Right ventricle myocardium inferior (tissue), 1 donor: ENCODE results near the gene KLF16. TPM values are rescaled to one million over a fixed set of nuclear protein-coding genes. Genes with fewer than 3 reads are reported as not detected.
A peak's percentile ranks its signal among the peaks of the same experiment; 100 is the strongest.

ENCODE experiments used
- ATAC-seq: fragments of 200-7000 bp; cut with Tn5 transposase; one replicate; pipeline ENCODE4 v1.9.1; 2020; ENCODE audit warnings: mild to moderate bottlenecking, moderate library complexity
- DNase-seq: peaks from one replicate; pipeline ENCODE4 v3.0.0; 2021; ENCODE audit errors: missing footprints
- intact Hi-C: fragments of 100-400 bp; cut with DNase I; formaldehyde crosslinking; loops from one replicate; pipeline ENCODE4 v1.11.0; 2022
- total RNA-seq: library from RNA; stranded (reverse); fragmentation: NEBNext Ultra II Directional; extraction: Animal tissue kit (Norgen Biotek cat#: 25700); gene quantifications from one replicate; pipeline ENCODE4 v1.2.1, GENCODE V29; 2021
- donor health status: DM: no; HTN: yes; CAD: no; lungs with severe emphysema.

Gene KLF16
- total RNA-seq, 1 donor from 2014 or later: 11.0 TPM

- intact Hi-C loops: no loop called here
- ATAC-seq (peak; percentile 16), DNase-seq (no peak)
These were observed 10.4 kb upstream of the KLF16 start for GRCh38 chr19:1873524-1874473.

GRCh38 chr19:1872807-1873523, 9.6 kb upstream of the KLF16 start:
- intact Hi-C loops: no loop called here
- ATAC-seq (no peak), DNase-seq (no peak)

GRCh38 chr19:1871630-1872029, 8.3 kb upstream of the KLF16 start:
- intact Hi-C loops: no loop called here
- DNase-seq: no peak
- ATAC-seq: no peak

- intact Hi-C loops: no loop called here
- DNase-seq: no peak
- no peak for ATAC-seq
These were observed 7.8 kb upstream of the KLF16 start for GRCh38 chr19:1871140-1871597.

- ATAC-seq (no peak), DNase-seq (no peak)
- intact Hi-C loops: no loop called here
These were observed 5.6 kb upstream of the KLF16 start for GRCh38 chr19:1868971-1869370.

GRCh38 chr19:1867349-1867724, 4.0 kb upstream of the KLF16 start:
- intact Hi-C loops: no loop called here
- DNase-seq (no peak), ATAC-seq (no peak)

GRCh38 chr19:1866693-1867348, 3.4 kb upstream of the KLF16 start:
- DNase-seq (no peak), ATAC-seq (no peak)
- intact Hi-C loops: no loop called here

- DNase-seq (no peak), ATAC-seq (no peak)
- intact Hi-C loops: loop anchor here (2.0 kb wide), 1 partner anchor 63 kb away; no protein-coding TSS in a partner anchor
These were observed 2.0 kb upstream of the KLF16 start for GRCh38 chr19:1865172-1866010.

- DNase-seq (peak; percentile 91), ATAC-seq (peak; percentile 72)
- intact Hi-C loops: loop anchor here (2.0 kb wide), 1 partner anchor 64 kb away; no protein-coding TSS in a partner anchor
These were observed 1.2 kb upstream of the KLF16 start for GRCh38 chr19:1864480-1865171.

- intact Hi-C loops: loop anchor here (2.0 kb wide), 1 partner anchor 65 kb away; no protein-coding TSS in a partner anchor
- ATAC-seq: peak; percentile 86
- peak; percentile 96 for DNase-seq
These were observed 480 bp upstream of the KLF16 start for GRCh38 chr19:1863638-1864479.

- DNase-seq (no peak), ATAC-seq (no peak)
- intact Hi-C loops: no loop called here
These were observed 703 bp downstream of the KLF16 start for GRCh38 chr19:1862424-1863327.

GRCh38 chr19:1862068-1862423, 1.3 kb downstream of the KLF16 start:
- ATAC-seq: no peak
- intact Hi-C loops: no loop called here
- no peak for DNase-seq

- ATAC-seq (no peak), DNase-seq (no peak)
- intact Hi-C loops: no loop called here
These were observed 1.8 kb downstream of the KLF16 start for GRCh38 chr19:1861599-1862031.

- intact Hi-C loops: no loop called here
- ATAC-seq (no peak), DNase-seq (no peak)
These were observed 2.4 kb downstream of the KLF16 start for GRCh38 chr19:1860821-1861598.

- intact Hi-C loops: no loop called here
- ATAC-seq (no peak), DNase-seq (no peak)
These were observed 3.2 kb downstream of the KLF16 start for GRCh38 chr19:1860042-1860775.
